ENCODE results near the gene C19orf25.

DNA sequence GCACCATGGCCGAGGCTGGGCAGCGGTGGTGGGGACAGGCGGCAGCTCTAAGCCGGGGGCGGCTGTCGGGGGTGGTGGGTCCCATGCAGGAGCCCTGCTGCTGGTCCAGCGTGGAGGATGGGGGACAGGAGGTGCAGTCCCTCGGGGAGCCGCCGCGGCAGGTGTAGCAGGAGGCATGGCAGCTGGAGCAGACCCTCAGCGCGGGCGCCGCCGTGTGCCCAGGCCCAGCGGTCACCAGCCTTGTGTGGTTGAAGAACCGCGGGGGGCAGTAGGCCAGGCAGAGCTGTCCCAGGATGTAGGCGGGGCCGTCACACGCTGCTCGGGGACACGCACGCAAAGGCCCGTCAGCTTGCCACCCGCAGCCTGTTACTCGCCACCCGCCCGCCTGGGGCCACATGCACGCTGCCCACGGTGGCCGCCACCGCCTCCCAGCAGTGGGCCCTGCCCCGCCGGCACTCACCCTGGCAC lies 2.9 kb upstream of the C19orf25 start:
- TF ChIP-seq, protein P1, sequence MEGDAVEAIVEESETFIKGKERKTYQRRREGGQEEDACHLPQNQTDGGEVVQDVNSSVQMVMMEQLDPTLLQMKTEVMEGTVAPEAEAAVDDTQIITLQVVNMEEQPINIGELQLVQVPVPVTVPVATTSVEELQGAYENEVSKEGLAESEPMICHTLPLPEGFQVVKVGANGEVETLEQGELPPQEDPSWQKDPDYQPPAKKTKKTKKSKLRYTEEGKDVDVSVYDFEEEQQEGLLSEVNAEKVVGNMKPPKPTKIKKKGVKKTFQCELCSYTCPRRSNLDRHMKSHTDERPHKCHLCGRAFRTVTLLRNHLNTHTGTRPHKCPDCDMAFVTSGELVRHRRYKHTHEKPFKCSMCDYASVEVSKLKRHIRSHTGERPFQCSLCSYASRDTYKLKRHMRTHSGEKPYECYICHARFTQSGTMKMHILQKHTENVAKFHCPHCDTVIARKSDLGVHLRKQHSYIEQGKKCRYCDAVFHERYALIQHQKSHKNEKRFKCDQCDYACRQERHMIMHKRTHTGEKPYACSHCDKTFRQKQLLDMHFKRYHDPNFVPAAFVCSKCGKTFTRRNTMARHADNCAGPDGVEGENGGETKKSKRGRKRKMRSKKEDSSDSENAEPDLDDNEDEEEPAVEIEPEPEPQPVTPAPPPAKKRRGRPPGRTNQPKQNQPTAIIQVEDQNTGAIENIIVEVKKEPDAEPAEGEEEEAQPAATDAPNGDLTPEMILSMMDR (conservative IDR thresholded peaks at IDR 0.05 in 1 of 2, IDR thresholded peaks at IDR 0.05 in 1 of 2; ENCODE audit: low read depth in 1 of 2, low read length in 2 of 2) = no peak
- no peak for TF ChIP-seq EZH2 (IDR thresholded peaks at IDR 0.05; ENCODE audit: low read length, missing control alignments)
